Astrocyte (in vitro differentiated cells and primary cell): ENCODE measurements around the gene ARID3B. TPM values are rescaled to one million over a fixed set of nuclear protein-coding genes. Genes with fewer than 3 reads are reported as not detected.
"Not testable (repeated sequence)": the region's sequence is repeated elsewhere in the genome, so short reads cannot be mapped to it uniquely, and the experiment has no call there.

Experiments used
- DNase-seq: peaks from one replicate; pipeline ENCODE4 v3.0.0-alpha.2; 2010; ENCODE audit warnings: low read depth
- FAIRE-seq: peaks from 2 replicates; lab custom pipeline; 2011; peaks lifted over from hg19 to GRCh38; lab: Jason Lieb, UNC
- H2AFZ ChIP-seq: 2 replicates; pipeline ENCODE4 v1.6.0; 2012; ENCODE audit warnings: low read depth, low read length, inconsistent platforms
- H3K27ac ChIP-seq: 2 replicates; pipeline ENCODE4 v1.5.1; 2011; ENCODE audit warnings: low read depth, low read length, inconsistent platforms
- H3K27me3 ChIP-seq: 2 replicates; pipeline ENCODE4 v1.6.0; 2011; ENCODE audit warnings: low read length, inconsistent platforms; ENCODE audit not compliant: insufficient read depth
- H3K36me3 ChIP-seq: 2 replicates; pipeline ENCODE4 v1.5.1; 2011; ENCODE audit warnings: low read length, inconsistent platforms; ENCODE audit not compliant: insufficient read depth
- H3K4me1 ChIP-seq: 2 replicates; pipeline ENCODE4 v1.5.1; 2011; ENCODE audit warnings: low read length, inconsistent platforms; ENCODE audit not compliant: insufficient read depth
- H3K4me2 ChIP-seq: 2 replicates; pipeline ENCODE4 v1.6.0; 2012; ENCODE audit warnings: low read length, inconsistent platforms
- H3K4me3 ChIP-seq: 2 replicates; pipeline ENCODE4 v1.5.1; 2011; ENCODE audit warnings: low read depth, mild to moderate bottlenecking, low read length, inconsistent platforms; ENCODE audit not compliant: insufficient read depth
- H3K79me2 ChIP-seq: 2 replicates; pipeline ENCODE4 v1.6.0; 2012; ENCODE audit warnings: mild to moderate bottlenecking, low read length, inconsistent platforms; ENCODE audit not compliant: insufficient read depth
- H3K9ac ChIP-seq: 2 replicates; pipeline ENCODE4 v1.6.0; 2012; ENCODE audit warnings: mild to moderate bottlenecking, low read length, inconsistent platforms
- H3K9me3 ChIP-seq: 2 replicates; pipeline ENCODE4 v1.5.1; 2012; ENCODE audit warnings: low read depth, mild to moderate bottlenecking, low read length, inconsistent platforms; ENCODE audit not compliant: insufficient read depth
- H4K20me1 ChIP-seq: 2 replicates; pipeline ENCODE4 v1.6.0; 2012; ENCODE audit warnings: low read length, inconsistent platforms; ENCODE audit not compliant: insufficient read depth
- H3K27ac Mint-ChIP-seq: one replicate; pipeline ENCODE4 v1.8.0; 2021; ENCODE audit warnings: mild to moderate bottlenecking, mixed read lengths; ENCODE audit not compliant: unreplicated experiment
- H3K27me3 Mint-ChIP-seq: one replicate; pipeline ENCODE4 v1.8.0; 2021; ENCODE audit warnings: low read depth, mixed read lengths; ENCODE audit not compliant: unreplicated experiment
- H3K36me3 Mint-ChIP-seq: one replicate; pipeline ENCODE4 v1.8.0; 2021; ENCODE audit warnings: low read depth, mixed read lengths; ENCODE audit not compliant: unreplicated experiment
- H3K4me1 Mint-ChIP-seq: one replicate; pipeline ENCODE4 v1.8.0; 2021; ENCODE audit warnings: low read depth, mixed read lengths; ENCODE audit not compliant: unreplicated experiment
- H3K4me3 Mint-ChIP-seq: one replicate; pipeline ENCODE4 v1.8.0; 2021; ENCODE audit warnings: mild to moderate bottlenecking, moderate library complexity, mixed read lengths; ENCODE audit not compliant: unreplicated experiment
- H3K9me3 Mint-ChIP-seq: one replicate; pipeline ENCODE4 v1.8.0; 2021; ENCODE audit warnings: mild to moderate bottlenecking, mixed read lengths; ENCODE audit not compliant: unreplicated experiment
- EZH2 ChIP-seq: IDR thresholded peaks from 2 replicates; pipeline ENCODE4 v1.6.1; 2012; ENCODE audit warnings: mild to moderate bottlenecking, low read length, inconsistent platforms; ENCODE audit not compliant: insufficient read depth
- total RNA-seq: library from RNA; stranded (reverse); gene quantifications from 2 replicates; pipeline ENCODE4 v1.2.1, GENCODE V29; 2021
- TF ChIP-seq, protein P1 (sequence below): IDR thresholded peaks from 2 replicates; pipeline ENCODE4 v1.5.1; 2011; ENCODE audit warnings: low read depth, mild to moderate bottlenecking, inconsistent platforms, low read length, moderate library complexity; ENCODE audit not compliant: insufficient read depth

ARID3B gene
- total RNA-seq, 1 donor from 2014 or later: 18.5 TPM

DNA sequence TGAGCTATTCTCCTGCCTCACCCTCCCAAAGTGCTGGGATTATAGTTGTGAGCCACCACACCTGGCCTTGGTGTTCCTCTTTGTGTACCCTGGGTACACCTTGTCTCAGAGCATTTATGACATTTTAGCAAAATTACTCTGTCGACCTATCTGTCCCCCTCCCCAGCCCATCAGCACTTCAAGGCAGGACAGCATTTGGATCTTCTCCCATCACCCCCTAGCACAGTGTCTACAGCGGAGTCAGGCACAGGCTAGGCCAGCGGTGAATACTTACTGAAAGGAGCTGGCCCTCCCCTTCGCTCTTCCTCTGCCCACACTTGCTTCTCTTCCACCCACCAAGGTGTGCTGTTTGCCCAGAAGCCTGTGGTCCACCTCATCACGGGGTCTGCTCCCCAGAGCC is 54.3 kb downstream of the ARID3B start:
- Histone ChIP-seq H3K4me3 (no peak overlapping the region), H2AFZ (no peak overlapping the region), H3K4me2 (no peak overlapping the region), H3K27ac (no peak overlapping the region), H4K20me1 (no peaks in the 10 kb centered on the region), H3K9ac (no peak overlapping the region), H3K4me1 (peaks cover 12% of the 10 kb centered on the region), H3K36me3 (peaks cover 7% of the 10 kb centered on the region), H3K27me3 (no peaks in the 10 kb centered on the region), H3K79me2 (peaks cover 8% of the 10 kb centered on the region), H3K9me3 (no peaks in the 10 kb centered on the region)
- FAIRE-seq (no peak), DNase-seq (no peak)
- Mint-ChIP-seq H3K36me3 (peaks cover 22% of the 10 kb centered on the region), H3K27me3 (peaks cover 2% of the 10 kb centered on the region), H3K27ac (no peak overlapping the region), H3K9me3 (no peaks in the 10 kb centered on the region), H3K4me1 (peaks cover 1% of the 10 kb centered on the region), H3K4me3 (no peak overlapping the region)
- TF ChIP-seq EZH2: no peak
- TF ChIP-seq, protein P1, sequence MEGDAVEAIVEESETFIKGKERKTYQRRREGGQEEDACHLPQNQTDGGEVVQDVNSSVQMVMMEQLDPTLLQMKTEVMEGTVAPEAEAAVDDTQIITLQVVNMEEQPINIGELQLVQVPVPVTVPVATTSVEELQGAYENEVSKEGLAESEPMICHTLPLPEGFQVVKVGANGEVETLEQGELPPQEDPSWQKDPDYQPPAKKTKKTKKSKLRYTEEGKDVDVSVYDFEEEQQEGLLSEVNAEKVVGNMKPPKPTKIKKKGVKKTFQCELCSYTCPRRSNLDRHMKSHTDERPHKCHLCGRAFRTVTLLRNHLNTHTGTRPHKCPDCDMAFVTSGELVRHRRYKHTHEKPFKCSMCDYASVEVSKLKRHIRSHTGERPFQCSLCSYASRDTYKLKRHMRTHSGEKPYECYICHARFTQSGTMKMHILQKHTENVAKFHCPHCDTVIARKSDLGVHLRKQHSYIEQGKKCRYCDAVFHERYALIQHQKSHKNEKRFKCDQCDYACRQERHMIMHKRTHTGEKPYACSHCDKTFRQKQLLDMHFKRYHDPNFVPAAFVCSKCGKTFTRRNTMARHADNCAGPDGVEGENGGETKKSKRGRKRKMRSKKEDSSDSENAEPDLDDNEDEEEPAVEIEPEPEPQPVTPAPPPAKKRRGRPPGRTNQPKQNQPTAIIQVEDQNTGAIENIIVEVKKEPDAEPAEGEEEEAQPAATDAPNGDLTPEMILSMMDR: no peak

DNA sequence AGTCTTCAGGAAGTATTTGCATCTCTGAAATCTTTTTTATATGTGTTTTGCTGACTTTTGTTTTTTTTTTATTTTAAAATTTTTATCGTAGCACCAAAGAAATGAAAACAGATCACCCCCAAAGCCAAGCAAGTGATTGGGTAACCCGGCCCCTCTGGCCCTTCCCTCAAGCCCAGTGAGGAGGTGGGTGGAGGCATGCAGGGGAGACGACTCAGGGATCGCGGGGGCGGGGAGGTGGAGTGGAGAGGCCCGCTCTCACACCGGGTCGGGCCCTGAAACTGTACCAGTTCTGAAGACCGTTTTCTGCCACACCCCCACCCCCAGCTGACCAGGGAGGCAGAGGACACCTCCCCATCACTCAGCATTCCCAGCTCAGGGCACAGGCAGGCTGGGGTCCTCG is 55.7 kb downstream of the ARID3B start:
- H3K36me3 Mint-ChIP-seq: peaks cover 21% of the 10 kb centered on the region
- H3K4me3 ChIP-seq, H3K27me3 ChIP-seq, H3K4me2 ChIP-seq, FAIRE-seq, H3K79me2 ChIP-seq, H3K27ac ChIP-seq, H3K9me3 Mint-ChIP-seq, H3K4me1 Mint-ChIP-seq, H3K4me3 Mint-ChIP-seq, H3K9ac ChIP-seq, DNase-seq, H3K36me3 ChIP-seq, H3K27ac Mint-ChIP-seq, H3K27me3 Mint-ChIP-seq, H2AFZ ChIP-seq, H4K20me1 ChIP-seq, H3K9me3 ChIP-seq: not testable (repeated sequence)
- peaks cover 12% of the 10 kb centered on the region for H3K4me1 ChIP-seq

DNA sequence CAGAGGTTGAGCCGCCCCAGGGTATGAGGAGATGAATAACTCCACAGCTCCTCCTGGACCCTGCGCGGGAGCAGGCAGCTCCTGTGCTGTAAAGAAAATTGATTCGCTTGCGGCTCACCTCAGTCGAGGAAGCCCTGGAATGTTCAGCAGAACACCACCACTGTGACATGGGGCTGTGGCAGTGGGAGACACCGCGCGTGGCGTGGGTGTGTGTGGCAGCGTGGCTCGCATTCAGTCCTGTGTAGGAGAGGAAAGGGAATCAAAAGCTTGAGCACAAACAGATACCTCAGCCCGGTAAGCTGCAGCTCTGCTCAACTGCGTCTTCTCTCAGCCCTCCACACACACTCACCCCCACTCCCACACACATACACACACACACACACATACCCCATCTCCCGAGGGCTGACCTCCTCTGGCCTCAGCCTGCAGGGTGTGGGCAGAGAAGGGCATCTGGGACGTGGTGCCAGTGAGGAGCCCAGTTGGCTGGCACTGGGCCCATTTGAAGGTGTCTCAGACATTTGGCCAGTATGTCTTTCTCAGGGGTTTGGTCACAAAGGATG is 56.2 kb downstream of the ARID3B start:
- FAIRE-seq, H3K27me3 ChIP-seq, H3K27ac ChIP-seq, H2AFZ ChIP-seq, H3K27ac Mint-ChIP-seq, H3K4me2 ChIP-seq, H3K4me3 Mint-ChIP-seq, H3K79me2 ChIP-seq, H3K4me1 Mint-ChIP-seq, H3K4me3 ChIP-seq, H3K9ac ChIP-seq, H3K9me3 Mint-ChIP-seq, DNase-seq, H3K36me3 ChIP-seq, H3K27me3 Mint-ChIP-seq, H3K9me3 ChIP-seq: not testable (repeated sequence)
- peaks cover 10% of the 10 kb centered on the region for H4K20me1 ChIP-seq
- peaks cover 21% of the 10 kb centered on the region for H3K36me3 Mint-ChIP-seq
- H3K4me1 ChIP-seq: peaks cover 12% of the 10 kb centered on the region
